ENCODE measurements around the gene ARHGAP4.

- TF ChIP-seq CTCF (IDR thresholded peaks at IDR 0.05) (no peak), POLR2A (IDR thresholded peaks at IDR 0.05) (no peak)
These were observed 1.5 kb upstream of the ARHGAP4 start for GRCh38 chrX:153927672-153927921.

Data from testis (tissue), 2 donors.